SHP77 treated with DMSO at 0.1 percent for 48 hours (cell line): ENCODE data around the gene PGAP3.
"Not testable (repeated sequence)": the region's sequence is repeated elsewhere in the genome, so short reads cannot be mapped to it uniquely, and the experiment has no call there.

Experiments
- DNase-seq: peaks from one replicate; lab custom pipeline; 2025; lab: John Stamatoyannopoulos, UW

The PGAP3 gene

GRCh38 chr17:39687546-39688474 is at the start of gene PGAP3:
Gene PGAP3 (minus strand): TSS chr17:39688057. CDS start chr17:39688014, 43 bp downstream.
- peak; percentile 89 for DNase-seq

GRCh38 chr17:39737206-39737759 is 49.4 kb upstream of the PGAP3 start:
- DNase-seq, result no peak

- DNase-seq, result no peak
Observed at GRCh38 chr17:39736319-39737165, 48.7 kb upstream of the PGAP3 start.

DNA sequence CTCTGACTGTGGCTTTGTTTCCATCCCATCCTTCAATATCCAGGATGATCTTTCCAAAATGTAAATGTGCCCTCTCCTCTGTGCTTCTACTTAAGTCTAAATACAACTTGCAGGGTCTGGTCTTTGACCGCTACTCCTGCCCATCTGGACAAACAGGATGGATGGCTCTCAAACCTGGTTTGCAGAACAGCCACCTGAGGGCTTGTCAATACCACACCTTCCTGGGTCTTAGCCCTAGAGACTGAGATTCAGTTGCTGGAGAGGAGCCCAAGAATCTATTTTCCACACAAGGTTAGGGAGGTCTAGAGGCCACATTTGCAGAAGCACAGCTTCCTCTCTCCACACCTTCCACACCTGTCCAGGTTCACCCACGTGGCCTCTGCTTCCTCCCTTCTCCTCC is 48.0 kb upstream of the PGAP3 start:
- no peak for DNase-seq

GRCh38 chr17:39732586-39732985 is 44.7 kb upstream of the PGAP3 start:
- no peak for DNase-seq

DNA sequence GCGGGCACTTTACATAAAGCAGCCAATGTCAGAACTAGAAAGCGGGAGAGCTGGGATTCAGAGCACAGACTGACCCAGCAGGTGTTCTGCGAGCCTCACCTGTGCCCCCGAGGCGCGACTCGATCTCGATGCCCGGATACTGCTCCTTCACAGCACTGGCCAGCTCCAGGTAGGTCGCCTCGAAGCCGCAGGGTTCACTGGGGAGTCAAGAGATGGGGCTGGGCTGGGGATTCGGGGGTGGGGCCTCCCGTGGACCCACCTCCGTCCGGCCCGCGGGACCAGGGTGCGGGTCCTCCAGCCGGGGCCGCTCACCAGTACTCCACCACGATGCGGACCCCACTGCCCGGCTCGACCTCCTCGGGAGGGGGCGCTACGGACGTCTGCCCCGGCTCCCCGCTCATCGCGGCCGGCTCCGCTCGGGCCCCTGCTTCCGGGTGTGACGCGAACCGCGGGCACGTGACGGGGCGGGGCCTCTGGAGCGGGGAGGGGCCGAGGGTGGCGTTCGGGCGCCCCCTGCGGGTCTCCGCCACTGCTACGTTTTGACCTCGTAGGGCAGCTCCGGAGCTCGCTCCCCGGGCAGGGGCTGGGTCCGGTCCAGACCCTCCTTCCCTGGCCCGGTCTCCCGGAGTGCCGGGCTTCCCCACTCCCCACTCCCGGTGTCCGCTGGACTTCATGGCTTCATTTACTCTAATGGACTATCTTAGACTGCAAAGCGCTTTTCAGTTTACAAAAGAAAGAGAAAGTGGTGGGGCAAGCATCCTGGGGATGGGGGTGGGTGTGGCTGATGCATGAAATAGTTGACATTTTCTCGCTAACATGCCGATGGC is 42.5 kb upstream of the PGAP3 start, which contains the start of gene MIEN1:
Gene MIEN1 (minus strand): TSS at position 438 of the 827 bp plus-strand sequence. CDS start 37 bp downstream, at position 401.
- peak; percentile 54 for DNase-seq

DNA sequence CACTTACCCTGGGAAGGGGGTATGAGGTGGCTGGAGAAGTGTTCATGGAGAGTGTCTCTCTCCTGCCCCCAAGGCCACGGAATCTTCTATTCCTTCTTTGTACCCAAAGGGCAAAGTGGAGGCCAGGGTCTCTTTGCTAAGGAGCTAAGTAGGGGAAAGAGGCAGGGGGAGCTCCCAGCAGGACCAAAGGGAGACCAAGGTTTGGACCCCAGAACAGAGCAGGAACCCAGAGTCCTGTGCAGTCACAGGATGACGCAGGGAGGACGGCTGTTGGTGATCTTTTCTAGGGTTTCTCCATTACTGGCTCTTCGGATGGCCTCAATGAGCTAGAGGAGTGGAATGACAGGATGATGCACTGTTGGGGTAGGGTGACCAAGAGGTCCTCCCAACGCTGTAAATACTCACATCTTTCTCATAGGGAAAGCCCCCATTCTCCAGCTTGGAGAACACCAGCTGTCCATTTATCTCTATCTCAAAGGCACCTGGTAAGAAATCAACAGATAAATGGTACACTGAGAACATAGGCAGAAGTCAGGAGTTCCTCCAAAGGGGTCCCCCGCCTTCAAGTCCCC is 41.5 kb upstream of the PGAP3 start:
- no peak for DNase-seq

- DNase-seq, result no peak
Observed at GRCh38 chr17:39727556-39727955, 39.7 kb upstream of the PGAP3 start.

DNA sequence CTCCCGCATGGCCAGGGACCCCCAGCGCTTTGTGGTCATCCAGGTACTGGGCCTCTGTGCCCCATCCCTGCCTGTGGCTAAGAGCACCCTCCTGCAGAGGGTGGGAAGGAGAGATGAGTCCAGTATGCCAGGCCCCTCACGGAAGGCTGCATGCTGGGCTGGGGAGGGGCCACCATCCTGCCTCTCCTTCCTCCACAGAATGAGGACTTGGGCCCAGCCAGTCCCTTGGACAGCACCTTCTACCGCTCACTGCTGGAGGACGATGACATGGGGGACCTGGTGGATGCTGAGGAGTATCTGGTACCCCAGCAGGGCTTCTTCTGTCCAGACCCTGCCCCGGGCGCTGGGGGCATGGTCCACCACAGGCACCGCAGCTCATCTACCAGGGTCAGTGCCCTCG is 38.8 kb upstream of the PGAP3 start:
- no peak for DNase-seq

DNA sequence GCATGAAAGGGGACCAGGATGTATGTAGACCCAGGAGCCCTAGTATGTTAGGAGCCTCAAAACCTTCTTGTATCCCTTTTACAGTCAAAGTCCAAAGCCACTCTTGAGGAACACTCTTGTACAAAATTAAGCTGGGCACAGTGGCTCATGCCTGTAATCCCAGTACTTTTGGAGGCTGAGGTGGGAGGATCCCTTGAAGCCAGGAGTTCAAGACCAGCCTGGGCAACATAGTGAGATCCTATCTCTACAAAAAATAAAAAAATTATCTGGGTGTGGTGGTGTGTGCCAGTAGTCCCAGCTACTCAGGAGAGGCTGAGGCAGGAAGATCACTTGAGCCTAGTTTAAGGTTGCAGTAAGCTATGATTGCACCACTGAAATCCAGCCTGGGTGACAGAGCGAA is 38.1 kb upstream of the PGAP3 start:
- not testable (repeated sequence) for DNase-seq

DNA sequence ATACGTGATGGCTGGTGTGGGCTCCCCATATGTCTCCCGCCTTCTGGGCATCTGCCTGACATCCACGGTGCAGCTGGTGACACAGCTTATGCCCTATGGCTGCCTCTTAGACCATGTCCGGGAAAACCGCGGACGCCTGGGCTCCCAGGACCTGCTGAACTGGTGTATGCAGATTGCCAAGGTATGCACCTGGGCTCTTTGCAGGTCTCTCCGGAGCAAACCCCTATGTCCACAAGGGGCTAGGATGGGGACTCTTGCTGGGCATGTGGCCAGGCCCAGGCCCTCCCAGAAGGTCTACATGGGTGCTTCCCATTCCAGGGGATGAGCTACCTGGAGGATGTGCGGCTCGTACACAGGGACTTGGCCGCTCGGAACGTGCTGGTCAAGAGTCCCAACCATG is 36.9 kb upstream of the PGAP3 start:
- DNase-seq, result no peak

DNA sequence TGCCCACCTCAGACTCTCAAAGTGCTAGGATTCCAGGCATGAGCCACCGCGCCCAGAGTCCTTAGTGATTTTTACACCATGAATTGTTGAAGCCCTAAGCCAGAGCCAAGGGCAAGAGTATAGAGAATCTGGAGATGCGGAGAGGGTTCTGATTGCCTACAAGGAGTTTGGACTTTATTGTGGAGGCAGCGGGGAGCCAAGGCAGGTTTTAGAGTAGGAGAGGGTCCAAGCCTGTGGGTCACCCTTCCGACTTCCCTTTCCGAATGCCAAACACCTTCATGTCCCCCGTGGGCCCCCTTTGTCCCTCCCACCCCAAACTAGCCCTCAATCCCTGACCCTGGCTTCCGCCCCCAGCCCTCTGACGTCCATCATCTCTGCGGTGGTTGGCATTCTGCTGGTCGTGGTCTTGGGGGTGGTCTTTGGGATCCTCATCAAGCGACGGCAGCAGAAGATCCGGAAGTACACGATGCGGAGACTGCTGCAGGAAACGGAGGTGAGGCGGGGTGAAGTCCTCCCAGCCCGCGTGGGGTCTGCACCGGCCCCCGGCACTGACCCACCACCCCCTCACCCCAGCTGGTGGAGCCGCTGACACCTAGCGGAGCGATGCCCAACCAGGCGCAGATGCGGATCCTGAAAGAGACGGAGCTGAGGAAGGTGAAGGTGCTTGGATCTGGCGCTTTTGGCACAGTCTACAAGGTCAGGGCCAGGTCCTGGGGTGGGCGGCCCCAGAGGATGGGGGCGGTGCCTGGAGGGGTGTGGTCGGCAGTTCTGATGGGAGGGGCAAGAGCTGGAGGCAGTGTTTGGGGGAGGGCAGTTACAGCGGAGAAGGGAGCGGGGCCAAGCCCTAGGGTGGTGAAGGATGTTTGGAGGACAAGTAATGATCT is 35.4 kb upstream of the PGAP3 start:
- no peak for DNase-seq

GRCh38 chr17:39722104-39722503 is 34.2 kb upstream of the PGAP3 start:
- no peak for DNase-seq

GRCh38 chr17:39719563-39720355 is 31.9 kb upstream of the PGAP3 start:
- no peak for DNase-seq

GRCh38 chr17:39717660-39718059 is 29.8 kb upstream of the PGAP3 start:
- no peak for DNase-seq

- DNase-seq, result no peak
Observed at GRCh38 chr17:39716879-39717536, 29.2 kb upstream of the PGAP3 start.

DNA sequence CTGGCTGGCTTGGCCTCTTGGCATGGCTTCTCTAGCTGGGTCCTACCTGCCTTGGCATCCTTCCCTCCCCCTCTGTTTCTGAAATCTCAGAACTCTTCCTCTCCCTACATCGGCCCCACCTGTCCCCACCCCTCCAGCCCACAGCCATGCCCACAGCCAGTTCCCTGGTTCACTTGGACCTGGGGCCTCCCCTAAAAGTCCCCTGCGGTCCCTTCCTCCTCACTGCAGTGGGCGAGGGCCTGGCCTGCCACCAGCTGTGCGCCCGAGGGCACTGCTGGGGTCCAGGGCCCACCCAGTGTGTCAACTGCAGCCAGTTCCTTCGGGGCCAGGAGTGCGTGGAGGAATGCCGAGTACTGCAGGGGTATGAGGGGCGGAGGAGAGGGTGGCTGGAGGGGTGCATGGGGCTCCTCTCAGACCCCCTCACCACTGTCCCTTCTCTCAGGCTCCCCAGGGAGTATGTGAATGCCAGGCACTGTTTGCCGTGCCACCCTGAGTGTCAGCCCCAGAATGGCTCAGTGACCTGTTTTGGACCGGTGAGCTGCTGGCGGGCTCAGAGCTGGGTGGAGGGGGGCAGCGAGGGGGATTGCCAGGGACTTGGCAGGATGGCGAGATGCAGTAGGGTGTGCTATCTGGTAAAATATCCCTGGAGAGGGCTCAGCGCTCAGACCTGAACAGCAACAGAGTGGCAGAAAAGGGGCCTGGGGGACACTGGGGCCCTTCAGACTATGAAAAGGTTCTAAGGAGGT is 28.4 kb upstream of the PGAP3 start:
- no peak for DNase-seq
